GM12878 (cell line): ENCODE results near the gene RGS14. TPM values are rescaled to one million over a fixed set of nuclear protein-coding genes. Genes with fewer than 3 reads are reported as not detected.

Experiments used
- ATAC-seq: fragments of 200-7000 bp; cut with Tn5 transposase; 3 replicates; pipeline ENCODE4 v1.9.1; 2020; ENCODE audit warnings: mild to moderate bottlenecking, moderate library complexity
- BruUV-seq: library from RNA; stranded (reverse); fragments of 400-500 nt; replicated peaks from 2 replicates; lab custom pipeline; 2021; lab: Mats Ljungman, UMichigan
- CTCF ChIA-PET: fragments of 300-600 bp; sonication (Branson Sonifier 250); formaldehyde crosslinking; extraction: SDS; loops from one replicate; lab custom pipeline; 2021; ENCODE audit warnings: inconsistent platforms; lab: Yijun Ruan, JAX
- POLR2A ChIA-PET: fragments of 350-600 bp; formaldehyde crosslinking; extraction: SDS; loops from one replicate; lab custom pipeline; 2021; ENCODE audit warnings: inconsistent platforms; lab: Charles Lee
- RAD21 ChIA-PET: fragments of 300-600 bp; sonication (Branson Sonifier 250); formaldehyde crosslinking; loops from one replicate; lab custom pipeline; 2023; ENCODE audit warnings: antibody characterized with exemption; ENCODE audit not compliant: unreplicated experiment; lab: Charles Lee
- SMC1A ChIA-PET: fragments of 300-600 bp; sonication (Branson Sonifier 250); formaldehyde crosslinking; loops from one replicate; lab custom pipeline; 2023; ENCODE audit not compliant: unreplicated experiment, uncharacterized antibody; lab: Charles Lee
- DNase-seq: peaks from one replicate; pipeline ENCODE4 v3.0.0-alpha.2; 2011; ENCODE audit warnings: low read depth, low spot score
- FAIRE-seq: peaks from 3 replicates; lab custom pipeline; 2011; peaks lifted over from hg19 to GRCh38; lab: Jason Lieb, UNC
- H2AFZ ChIP-seq: 2 replicates; pipeline ENCODE4 v1.6.0; 2011; ENCODE audit warnings: low read depth, low read length, control low read depth; ENCODE audit not compliant: control insufficient read depth
- H3K27ac ChIP-seq: 2 replicates; pipeline ENCODE4 v1.5.1; 2011; ENCODE audit warnings: control low read depth; ENCODE audit not compliant: control insufficient read depth, insufficient read depth
- H3K27me3 ChIP-seq, 2 experiments: replicated peaks in 1 of 2; 2 replicates each; pipeline versions ENCODE4 v1.6.0 to v1.6.1; 2011; ENCODE audit warnings: low read length in 1 of 2; ENCODE audit not compliant: control insufficient read depth in 2 of 2, insufficient read depth in 2 of 2
- H3K36me3 ChIP-seq, 2 experiments: 2 replicates each; pipeline ENCODE4 v1.5.1; 2011; ENCODE audit warnings: low read length in 1 of 2; ENCODE audit not compliant: control insufficient read depth in 2 of 2, insufficient read depth in 2 of 2
- H3K4me1 ChIP-seq: 2 replicates; pipeline ENCODE4 v1.6.1; 2011; ENCODE audit warnings: mild to moderate bottlenecking, low read length, moderate library complexity, mixed read lengths; ENCODE audit not compliant: control insufficient read depth, insufficient read depth
- H3K4me2 ChIP-seq: 2 replicates; pipeline ENCODE4 v1.6.0; 2011; ENCODE audit warnings: control low read depth; ENCODE audit not compliant: control insufficient read depth, insufficient read depth
- H3K4me3 ChIP-seq: fragments of 200-600 bp; sonication (generic); 2 replicates; pipeline ENCODE4 v1.5.1; 2016
- H3K79me2 ChIP-seq: 2 replicates; pipeline ENCODE4 v1.6.0; 2011; ENCODE audit warnings: low read length; ENCODE audit not compliant: control insufficient read depth, insufficient read depth
- H3K9ac ChIP-seq: 2 replicates; pipeline ENCODE4 v1.8.0; 2011; ENCODE audit warnings: low read length, control low read depth, mixed read lengths; ENCODE audit not compliant: control insufficient read depth, insufficient read depth
- H3K9me3 ChIP-seq: replicated peaks from 3 replicates; pipeline ENCODE4 v1.5.1; 2011; ENCODE audit warnings: mild to moderate bottlenecking, low read length; ENCODE audit not compliant: control insufficient read depth, insufficient read depth
- H4K20me1 ChIP-seq: 2 replicates; pipeline ENCODE4 v1.6.0; 2011; ENCODE audit not compliant: control insufficient read depth, insufficient read depth
- IRF5 ChIP-seq: fragments of 450-650 bp; IDR thresholded peaks from 2 replicates; pipeline ENCODE4 v1.6.1; 2017; ENCODE audit warnings: borderline replicate concordance
- MTA3 ChIP-seq: IDR thresholded peaks from 2 replicates; pipeline ENCODE4 v1.6.1; 2012; ENCODE audit warnings: low read length, inconsistent platforms, borderline replicate concordance
- MXI1 ChIP-seq: fragments of 150-350 bp; IDR thresholded peaks from 2 replicates; pipeline ENCODE4 v1.6.1; 2011; ENCODE audit warnings: low read depth, mild to moderate bottlenecking, inconsistent platforms, low read length, improper control_type of control experiment
- RCOR1 ChIP-seq: conservative IDR thresholded peaks from 2 replicates; pipeline ENCODE4 v1.6.1; 2012; ENCODE audit warnings: low read depth, low read length, improper control_type of control experiment
- SMAD1 ChIP-seq: fragments of 450-650 bp; IDR thresholded peaks from 2 replicates; pipeline ENCODE4 v1.6.1; 2018; ENCODE audit warnings: mild to moderate bottlenecking, low read depth; ENCODE audit not compliant: partially characterized antibody
- STAT3 ChIP-seq: IDR thresholded peaks from 2 replicates; pipeline ENCODE4 v1.6.1; 2011; ENCODE audit warnings: low read depth, low read length, improper control_type of control experiment
- TARDBP ChIP-seq: IDR thresholded peaks from 2 replicates; pipeline ENCODE4 v1.6.1; 2016; ENCODE audit warnings: borderline replicate concordance
- WGBS: methylation state at CpG from one replicate; pipeline ENCODE4 v1.1.6; 2016; ENCODE audit warnings: low lambda C conversion rate; ENCODE audit not compliant: insufficient replicate concordance, insufficient coverage; ENCODE audit errors: missing lambda C conversion rate; 5-methylcytosine and 5-hydroxymethylcytosine counted together
- in situ Hi-C: fragments of 300-500 bp; cut with MboI; formaldehyde crosslinking; loops from 9 replicates; pipeline ENCODE4 v1.14.3; 2018; ENCODE audit warnings: mixed read lengths
- intact Hi-C: fragments of 100-400 bp; cut with micrococcal nuclease; formaldehyde crosslinking; loops from one replicate; pipeline ENCODE4 v1.14.2; 2022; ENCODE audit not compliant: unreplicated experiment
- polyA plus RNA-seq, 11 experiments: library from polyadenylated mRNA; depleted of rRNA in 4 of 11; unstranded in 6 of 11; stranded (reverse) in 5 of 11; fragments of >200 nt; fragmentation: Nextera tagmentation in 4 of 11; fragmentation: Illumina TruSeq in 1 of 11; extraction: Ambion mirVana in 4 of 11; extraction: Trizol in 1 of 11; gene quantifications; 1 replicate in 1 of 11; 2 replicates in 10 of 11; pipeline versions ENCODE4 v1.2.1 to v1.2.3, GENCODE V29; 2011 to 2016; ENCODE audit warnings: inconsistent platforms in 2 of 11, missing spikeins in 2 of 11, low read depth in 1 of 11
- total RNA-seq, 4 experiments: library from RNA; depleted of rRNA in 3 of 4; stranded (reverse); fragments of >200 nt in 3 of 4; fragmentation: Illumina TruSeq in 1 of 4; extraction: Trizol in 1 of 4; gene quantifications; 2 replicates each; pipeline versions ENCODE4 v1.2.1 to v1.2.3, GENCODE V29; 2013 to 2021
- TF ChIP-seq, protein P1 (sequence below): IDR thresholded peaks from 2 replicates; pipeline ENCODE4 v1.6.1; 2012; ENCODE audit warnings: improper control_type of control experiment, low read depth, low read length; ENCODE audit not compliant: insufficient replicate concordance

The RGS14 gene
- total and polyA plus RNA-seq, 10 of the 15 experiments (the other 5 are each of a cell fraction or from before 2014, with no cell fraction given): 0.19 to 88.7 (median 54.8) TPM

GRCh38 chr5:177372910-177373309 lies 15.2 kb downstream of the RGS14 start:
- DNase-seq (no peak), ATAC-seq (no peak), FAIRE-seq (no peak)
- 87% methylated on average over 6 of the region's 6 CpGs for WGBS
- ChIA-PET RAD21 (interaction anchor here (0.6 to 1.7 kb wide), 3 partner anchors 16 to 18 kb away, joined by 4 to 8 read pairs (median 4); no protein-coding TSS in a partner anchor), CTCF (interaction anchor here (0.8 to 6.0 kb wide), 5 partner anchors 11 to 63 kb away, joined by 3 to 88 read pairs (median 6); no protein-coding TSS in a partner anchor), SMC1A (interaction anchor here (0.6 to 1.6 kb wide), 4 partner anchors 9 to 129 kb away, joined by 3 to 4 read pairs (median 3); no protein-coding TSS in a partner anchor), POLR2A (interaction anchor here (1.2 to 2.8 kb wide), 3 partner anchors 11 to 17 kb away, joined by 3 to 7 read pairs (median 4); partner anchors contain the start of gene RGS14)
- Histone ChIP-seq H3K4me2 (no peak overlapping the region), H3K4me3 (no peak overlapping the region), H3K4me1 (peaks cover 24% of the 10 kb centered on the region), H4K20me1 (no peaks in the 10 kb centered on the region), H3K9me3 (no peaks in the 10 kb centered on the region), H3K79me2 (no peaks in the 10 kb centered on the region), H3K27ac (no peak overlapping the region), H3K27me3 (no peaks in the 10 kb centered on the region), H3K9ac (no peak overlapping the region), H3K36me3 (peaks cover 10 to 16% of the 10 kb centered on the region in 2 experiments), H2AFZ (no peak overlapping the region)
- intact Hi-C loops (no loop called here), in situ Hi-C loops (no loop called here)
- no peak for TF ChIP-seq MXI1
- TF ChIP-seq, protein P1, sequence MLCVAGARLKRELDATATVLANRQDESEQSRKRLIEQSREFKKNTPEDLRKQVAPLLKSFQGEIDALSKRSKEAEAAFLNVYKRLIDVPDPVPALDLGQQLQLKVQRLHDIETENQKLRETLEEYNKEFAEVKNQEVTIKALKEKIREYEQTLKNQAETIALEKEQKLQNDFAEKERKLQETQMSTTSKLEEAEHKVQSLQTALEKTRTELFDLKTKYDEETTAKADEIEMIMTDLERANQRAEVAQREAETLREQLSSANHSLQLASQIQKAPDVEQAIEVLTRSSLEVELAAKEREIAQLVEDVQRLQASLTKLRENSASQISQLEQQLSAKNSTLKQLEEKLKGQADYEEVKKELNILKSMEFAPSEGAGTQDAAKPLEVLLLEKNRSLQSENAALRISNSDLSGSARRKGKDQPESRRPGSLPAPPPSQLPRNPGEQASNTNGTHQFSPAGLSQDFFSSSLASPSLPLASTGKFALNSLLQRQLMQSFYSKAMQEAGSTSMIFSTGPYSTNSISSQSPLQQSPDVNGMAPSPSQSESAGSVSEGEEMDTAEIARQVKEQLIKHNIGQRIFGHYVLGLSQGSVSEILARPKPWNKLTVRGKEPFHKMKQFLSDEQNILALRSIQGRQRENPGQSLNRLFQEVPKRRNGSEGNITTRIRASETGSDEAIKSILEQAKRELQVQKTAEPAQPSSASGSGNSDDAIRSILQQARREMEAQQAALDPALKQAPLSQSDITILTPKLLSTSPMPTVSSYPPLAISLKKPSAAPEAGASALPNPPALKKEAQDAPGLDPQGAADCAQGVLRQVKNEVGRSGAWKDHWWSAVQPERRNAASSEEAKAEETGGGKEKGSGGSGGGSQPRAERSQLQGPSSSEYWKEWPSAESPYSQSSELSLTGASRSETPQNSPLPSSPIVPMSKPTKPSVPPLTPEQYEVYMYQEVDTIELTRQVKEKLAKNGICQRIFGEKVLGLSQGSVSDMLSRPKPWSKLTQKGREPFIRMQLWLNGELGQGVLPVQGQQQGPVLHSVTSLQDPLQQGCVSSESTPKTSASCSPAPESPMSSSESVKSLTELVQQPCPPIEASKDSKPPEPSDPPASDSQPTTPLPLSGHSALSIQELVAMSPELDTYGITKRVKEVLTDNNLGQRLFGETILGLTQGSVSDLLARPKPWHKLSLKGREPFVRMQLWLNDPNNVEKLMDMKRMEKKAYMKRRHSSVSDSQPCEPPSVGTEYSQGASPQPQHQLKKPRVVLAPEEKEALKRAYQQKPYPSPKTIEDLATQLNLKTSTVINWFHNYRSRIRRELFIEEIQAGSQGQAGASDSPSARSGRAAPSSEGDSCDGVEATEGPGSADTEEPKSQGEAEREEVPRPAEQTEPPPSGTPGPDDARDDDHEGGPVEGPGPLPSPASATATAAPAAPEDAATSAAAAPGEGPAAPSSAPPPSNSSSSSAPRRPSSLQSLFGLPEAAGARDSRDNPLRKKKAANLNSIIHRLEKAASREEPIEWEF: no peak
- TF ChIP-seq TARDBP: no peak
- no peak for TF ChIP-seq MTA3
- no peak for TF ChIP-seq RCOR1
- no peak for TF ChIP-seq IRF5
- TF ChIP-seq STAT3: no peak
- no peak for TF ChIP-seq SMAD1
- BruUV-seq: no TSS peak
